Stomach (tissue), 9 donors: Measurements from ENCODE around the gene CSRP1. TPM values are rescaled to one million over a fixed set of nuclear protein-coding genes. Genes with fewer than 3 reads are reported as not detected.

ENCODE experiments used
- DNase-seq, 2 donors: peaks; one replicate each; pipeline versions ENCODE4 v3.0.0 to v3.0.0-alpha.2; 2013 to 2019
- H3K27ac ChIP-seq, 5 donors: fragments of 200-600 bp in 4 of 5; sonication (generic) in 4 of 5; one replicate each; pipeline ENCODE4 v1.5.1; 2013 to 2019; ENCODE audit warnings: mild to moderate bottlenecking in 1 of 5, moderate library complexity in 1 of 5
- H3K27me3 ChIP-seq, 3 donors: fragments of 200-600 bp; sonication (generic); one replicate each; pipeline ENCODE4 v1.5.1; 2017 to 2019; ENCODE audit warnings: mixed run types in 1 of 3
- H3K36me3 ChIP-seq, 4 donors: fragments of 200-600 bp; sonication (generic); 1 replicate in 3 of 4; 2 replicates in 1 of 4; pipeline ENCODE4 v1.5.1; 2016 to 2019
- H3K4me1 ChIP-seq, 4 donors: fragments of 200-600 bp; sonication (generic); one replicate each; pipeline ENCODE4 v1.5.1; 2016 to 2019
- H3K4me3 ChIP-seq, 4 donors: fragments of 200-600 bp; sonication (generic) in 3 of 4; one replicate each; pipeline ENCODE4 v1.5.1; 2016 to 2019; ENCODE audit warnings: mild to moderate bottlenecking in 1 of 4
- H3K9me3 ChIP-seq, 4 donors: fragments of 200-600 bp; sonication (generic); one replicate each; pipeline ENCODE4 v1.5.1; 2016 to 2019
- CTCF ChIP-seq, 7 experiments: fragments of 450-650 bp in 4 of 7; fragments of 200-600 bp in 3 of 7; sonication (generic) in 3 of 7; IDR thresholded peaks; one replicate each; pipeline ENCODE4 v1.5.1; 2016 to 2019; ENCODE audit warnings: antibody characterized with exemption in 7 of 7, control low read depth in 2 of 7, mild to moderate bottlenecking in 1 of 7
- EP300 ChIP-seq: sonication (generic); formaldehyde crosslinking; IDR thresholded peaks from one replicate; pipeline ENCODE4 v1.6.1; 2017; ENCODE audit warnings: antibody characterized with exemption
- POLR2A ChIP-seq, 4 donors: fragments of 450-650 bp; IDR thresholded peaks; one replicate each; pipeline ENCODE4 v1.6.1; 2016; ENCODE audit warnings: antibody characterized with exemption in 4 of 4, control low read depth in 2 of 4, mild to moderate bottlenecking in 1 of 4, moderate library complexity in 1 of 4
- POLR2AphosphoS5 ChIP-seq, 3 donors: sonication (generic); formaldehyde crosslinking; IDR thresholded peaks; one replicate each; pipeline ENCODE4 v1.6.1; 2016; ENCODE audit warnings: antibody characterized with exemption in 3 of 3
- WGBS, 5 donors: extraction: QIAGEN DNeasy Blood & Tissue Kit in 3 of 5; methylation state at CpG; one replicate each; pipeline versions ENCODE4 v1.1.5 to v1.1.7; 2013 to 2018; 5-methylcytosine and 5-hydroxymethylcytosine counted together
- intact Hi-C: fragments of 100-400 bp; cut with DNase I; formaldehyde crosslinking; loops from one replicate; pipeline ENCODE4 v1.15.1; 2023; ENCODE audit warnings: low total_unique reads
- polyA plus RNA-seq, 3 donors: library from polyadenylated mRNA; stranded (reverse); fragments of 200-250 nt; gene quantifications; one replicate each; pipeline ENCODE4 v1.2.3, GENCODE V29; 2013
- total RNA-seq, 5 donors: library from RNA; depleted of rRNA; stranded (reverse); fragments of >200 nt; gene quantifications; one replicate each; pipeline versions ENCODE4 v1.1.0 to v1.2.3, GENCODE V29; 2014 to 2016
- donor health status: healthy with polysubstance abuse.
- donor health status: Bipolar disorder and iron deficiency.
- donor health status: healthy.

The CSRP1 gene
- total and polyA plus RNA-seq, 8 donors: 220 to 2,162 (median 528) TPM

DNA sequence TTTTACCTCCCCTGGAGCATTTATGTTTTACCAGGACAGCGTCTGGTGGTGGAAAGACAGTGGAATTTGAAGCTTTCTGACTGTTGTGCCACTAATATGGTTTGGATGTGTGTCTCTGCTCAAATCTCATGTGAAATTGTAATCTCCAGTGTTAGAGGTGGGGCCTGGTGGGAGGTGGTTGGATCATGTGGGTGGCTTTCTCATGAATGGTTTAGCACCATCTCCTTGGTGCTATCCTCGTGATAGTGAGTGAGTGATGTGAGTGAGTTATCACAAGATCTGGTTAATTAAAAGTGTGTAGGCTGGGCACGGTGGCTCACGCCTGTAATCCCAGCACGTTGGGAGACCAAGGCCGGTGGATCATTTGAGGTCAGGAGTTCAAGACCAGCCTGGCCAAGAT lies 61.6 kb downstream of the CSRP1 start:
- TF ChIP-seq POLR2A (IDR thresholded peaks at IDR 0.05): no peak
- H3K27ac ChIP-seq: no peak overlapping the region
- no peak for DNase-seq
- H3K27me3 ChIP-seq: no peaks in the 10 kb centered on the region
- intact Hi-C loops: no loop called here
- H3K36me3 ChIP-seq: no peaks in the 10 kb centered on the region
- H3K9me3 ChIP-seq: no peaks in the 10 kb centered on the region
- H3K4me1 ChIP-seq: peaks cover 0 to 14% (median 11%) of the 10 kb centered on the region in 4 donors
- no peak overlapping the region for H3K4me3 ChIP-seq
- WGBS, 5 donors: 88 to 92% (median 90%) methylated on average over 6 of the region's 6 CpGs

DNA sequence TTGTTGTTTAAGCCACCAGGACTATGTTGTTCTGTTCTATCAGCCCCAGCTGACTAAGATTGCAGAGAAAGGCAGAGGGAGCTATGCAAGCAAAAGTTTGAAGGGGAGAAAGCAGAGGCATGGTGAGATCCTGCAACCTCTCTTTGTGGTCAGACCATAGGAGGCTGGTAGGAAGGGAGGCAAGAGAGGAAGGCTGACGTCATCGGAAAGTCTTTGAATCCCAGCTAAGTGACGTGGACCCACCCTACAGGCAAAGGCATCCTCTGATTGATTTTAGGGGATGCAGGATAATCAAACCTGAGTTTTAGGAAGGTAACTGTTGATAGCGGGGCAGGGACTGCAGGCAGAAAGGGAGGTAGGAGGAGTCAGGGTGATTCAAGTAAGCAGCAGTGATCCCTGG lies 62.1 kb downstream of the CSRP1 start:
- H3K4me1 ChIP-seq: peaks cover 0 to 9% (median 8%) of the 10 kb centered on the region in 4 donors
- 73 to 80% (median 75%) methylated on average over 4 of the region's 4 CpGs for WGBS, 5 donors
- no peak overlapping the region for H3K4me3 ChIP-seq
- no peaks in the 10 kb centered on the region for H3K9me3 ChIP-seq
- H3K27ac ChIP-seq: no peak overlapping the region
- no peak for DNase-seq
- intact Hi-C loops: no loop called here
- H3K27me3 ChIP-seq: no peaks in the 10 kb centered on the region
- no peaks in the 10 kb centered on the region for H3K36me3 ChIP-seq
- no peak for TF ChIP-seq POLR2AphosphoS5 (IDR thresholded peaks at IDR 0.05)
- no peak for TF ChIP-seq EP300
- TF ChIP-seq CTCF (IDR thresholded peaks at IDR 0.05): no peak

DNA sequence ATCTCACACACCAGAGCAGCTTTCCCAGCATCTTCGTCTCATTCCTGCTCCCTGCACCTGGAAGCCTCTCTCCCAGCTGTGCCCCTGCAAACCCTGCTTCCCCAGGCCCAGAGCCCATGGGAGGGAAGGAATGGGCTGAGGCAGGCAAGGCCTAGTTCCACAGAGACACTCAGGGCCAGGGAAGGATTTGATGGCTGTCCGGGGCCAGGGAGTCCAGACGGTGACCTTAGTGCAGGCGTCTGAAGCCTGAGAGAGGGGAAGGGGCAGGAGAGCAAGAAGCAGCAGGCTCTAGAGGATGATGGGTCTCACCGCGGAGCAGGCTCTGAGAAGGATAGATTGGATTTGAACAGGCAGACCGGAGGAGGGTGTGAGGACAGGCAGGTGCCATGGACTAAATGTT lies 63.2 kb downstream of the CSRP1 start:
- H3K4me3 ChIP-seq: no peak overlapping the region
- H3K4me1 ChIP-seq: peaks cover 0 to 9% (median 8%) of the 10 kb centered on the region in 4 donors
- no peak for DNase-seq
- no peaks in the 10 kb centered on the region for H3K9me3 ChIP-seq
- no peak overlapping the region for H3K27ac ChIP-seq
- TF ChIP-seq CTCF (IDR thresholded peaks at IDR 0.05) (no peak), POLR2A (IDR thresholded peaks at IDR 0.05) (no peak), EP300 (no peak), POLR2AphosphoS5 (IDR thresholded peaks at IDR 0.05) (no peak)
- intact Hi-C loops: no loop called here
- 85 to 96% (median 92%) methylated on average over 7 of the region's 7 CpGs for WGBS, 5 donors
- no peaks in the 10 kb centered on the region for H3K27me3 ChIP-seq
- H3K36me3 ChIP-seq: no peaks in the 10 kb centered on the region

DNA sequence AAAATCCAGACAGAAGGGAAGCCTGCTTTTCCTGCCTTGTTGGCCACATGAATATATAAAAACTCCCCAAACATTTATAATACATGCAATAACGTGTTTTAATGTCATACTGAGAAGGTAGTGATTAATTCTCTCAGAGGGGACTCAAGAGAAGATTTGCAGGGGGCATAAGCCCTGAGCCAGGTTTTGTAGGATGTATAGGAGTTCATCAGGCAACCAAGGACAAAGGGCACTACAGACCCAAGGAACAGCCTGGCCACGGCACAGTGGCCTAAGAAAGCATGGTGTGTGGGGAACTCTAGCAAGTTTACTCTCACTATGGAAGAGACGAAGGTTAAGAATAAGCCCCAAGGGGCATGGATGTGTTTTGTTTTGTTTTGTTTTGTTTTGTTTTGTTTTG lies 70.0 kb downstream of the CSRP1 start:
- H3K4me1 ChIP-seq: peaks cover 5 to 15% (median 11%) of the 10 kb centered on the region in 4 donors
- H3K9me3 ChIP-seq: no peaks in the 10 kb centered on the region
- H3K27ac ChIP-seq: no peak overlapping the region
- H3K4me3 ChIP-seq: no peak overlapping the region
- H3K27me3 ChIP-seq: no peaks in the 10 kb centered on the region
- no peaks in the 10 kb centered on the region for H3K36me3 ChIP-seq
- no peak for TF ChIP-seq EP300
- no peak for TF ChIP-seq POLR2A (IDR thresholded peaks at IDR 0.05)
- TF ChIP-seq POLR2AphosphoS5 (IDR thresholded peaks at IDR 0.05): no peak
- TF ChIP-seq CTCF (IDR thresholded peaks at IDR 0.05): no peak
- intact Hi-C loops: no loop called here
- DNase-seq: no peak
- 73 to 78% (median 76%) methylated on average over 3 of the region's 3 CpGs for WGBS, 5 donors

DNA sequence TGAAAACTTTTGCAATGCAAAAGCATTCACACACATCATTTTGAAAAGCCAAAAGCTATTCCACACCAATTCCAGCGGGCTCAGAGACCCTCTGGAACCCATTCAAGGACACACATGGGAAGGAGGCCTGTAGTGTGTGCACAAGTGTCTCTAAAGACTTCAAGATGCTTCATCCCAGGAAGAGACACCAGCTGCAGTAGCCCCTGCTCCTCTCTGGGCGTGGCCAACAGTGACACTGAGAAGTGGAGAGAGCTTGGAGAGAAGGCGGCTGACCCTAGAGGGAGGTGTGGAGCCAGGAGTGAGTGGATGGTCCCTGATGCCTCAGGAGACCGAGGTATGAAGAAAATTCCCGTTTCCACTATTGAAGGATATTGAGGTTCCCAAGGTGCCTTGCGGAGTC lies 70.5 kb downstream of the CSRP1 start:
- no peak for TF ChIP-seq CTCF (IDR thresholded peaks at IDR 0.05)
- no peak for TF ChIP-seq EP300
- no peak for TF ChIP-seq POLR2A (IDR thresholded peaks at IDR 0.05)
- TF ChIP-seq POLR2AphosphoS5 (IDR thresholded peaks at IDR 0.05): no peak
- no peak for DNase-seq
- Histone ChIP-seq H3K27ac (peak overlapping the region in 2 of 5 donors; percentile 28 to 54), H3K4me1 (peaks cover 5 to 15% (median 11%) of the 10 kb centered on the region in 4 donors), H3K36me3 (no peaks in the 10 kb centered on the region), H3K27me3 (peaks cover 0 to 3% (median 0%) of the 10 kb centered on the region in 3 donors), H3K4me3 (no peak overlapping the region), H3K9me3 (no peaks in the 10 kb centered on the region)
- WGBS, 5 donors: 59 to 72% (median 66%) methylated on average over 6 of the region's 6 CpGs
- intact Hi-C loops: no loop called here
